HEK293 (cell line): ENCODE measurements around the gene PODN.

ENCODE experiments used
- IKZF3 ChIP-seq: fragments of 450-650 bp; IDR thresholded peaks from 2 replicates; pipeline ENCODE4 v1.5.0; 2018; ENCODE audit warnings: missing biosample characterization, mild to moderate bottlenecking, missing genetic modification characterization, moderate library complexity
- KLF1 ChIP-seq: fragments of 450-650 bp; formaldehyde crosslinking; IDR thresholded peaks from 2 replicates; pipeline ENCODE4 v1.5.1; 2016; ENCODE audit warnings: missing biosample characterization, missing genetic modification characterization
- SETDB1 ChIP-seq: IDR thresholded peaks from one replicate; pipeline ENCODE4 v1.6.1; 2017; ENCODE audit warnings: mild to moderate bottlenecking, low read length, moderate library complexity, mixed read lengths; ENCODE audit not compliant: insufficient read length
- SP3 ChIP-seq: fragments of 450-650 bp; formaldehyde crosslinking; IDR thresholded peaks from 2 replicates; pipeline ENCODE4 v1.5.1; 2016; ENCODE audit warnings: missing biosample characterization, missing genetic modification characterization
- TCF7L2 ChIP-seq: IDR thresholded peaks from 2 replicates; pipeline ENCODE4 v1.6.1; 2011; ENCODE audit warnings: low read depth, mild to moderate bottlenecking, inconsistent platforms, low read length, moderate library complexity, borderline replicate concordance
- ZFP41 ChIP-seq: fragments of 450-650 bp; formaldehyde crosslinking; IDR thresholded peaks from 2 replicates; pipeline ENCODE4 v1.5.1; 2016; ENCODE audit warnings: missing biosample characterization, missing genetic modification characterization, borderline replicate concordance
- ZNF140 ChIP-seq: fragments of 450-650 bp; formaldehyde crosslinking; IDR thresholded peaks from 2 replicates; pipeline ENCODE4 v1.5.1; 2016; ENCODE audit warnings: missing biosample characterization, missing genetic modification characterization
- ZNF146 ChIP-seq: fragments of 450-650 bp; formaldehyde crosslinking; IDR thresholded peaks from 2 replicates; pipeline ENCODE4 v1.5.1; 2016; ENCODE audit warnings: missing biosample characterization, missing genetic modification characterization
- ZNF214 ChIP-seq: fragments of 450-650 bp; formaldehyde crosslinking; IDR thresholded peaks from 2 replicates; pipeline ENCODE4 v1.5.1; 2017; ENCODE audit warnings: missing biosample characterization, mild to moderate bottlenecking, missing genetic modification characterization, borderline replicate concordance
- ZNF311 ChIP-seq: fragments of 450-650 bp; formaldehyde crosslinking; IDR thresholded peaks from 2 replicates; pipeline ENCODE4 v1.5.1; 2017; ENCODE audit warnings: missing biosample characterization, missing genetic modification characterization, borderline replicate concordance
- ZNF426 ChIP-seq: fragments of 450-650 bp; formaldehyde crosslinking; IDR thresholded peaks from 2 replicates; pipeline ENCODE4 v1.5.1; 2017; ENCODE audit warnings: missing biosample characterization, missing genetic modification characterization, mild to moderate bottlenecking, inconsistent platforms, moderate library complexity
- ZNF501 ChIP-seq: fragments of 450-650 bp; formaldehyde crosslinking; IDR thresholded peaks from 2 replicates; pipeline ENCODE4 v1.5.1; 2016; ENCODE audit warnings: missing biosample characterization, missing genetic modification characterization
- ZNF558 ChIP-seq: fragments of 450-650 bp; formaldehyde crosslinking; IDR thresholded peaks from 2 replicates; pipeline ENCODE4 v1.5.1; 2016; ENCODE audit warnings: missing biosample characterization, missing genetic modification characterization
- ZNF571 ChIP-seq: fragments of 450-650 bp; formaldehyde crosslinking; IDR thresholded peaks from 2 replicates; pipeline ENCODE4 v1.5.0; 2017; ENCODE audit warnings: missing biosample characterization, missing genetic modification characterization
- ZNF626 ChIP-seq: fragments of 450-650 bp; sonication (Bioruptor Pico); formaldehyde crosslinking; IDR thresholded peaks from 2 replicates; pipeline ENCODE4 v1.5.1; 2018; ENCODE audit warnings: missing biosample characterization, missing genetic modification characterization, inconsistent platforms
- ZNF660 ChIP-seq: fragments of 450-650 bp; IDR thresholded peaks from 2 replicates; pipeline ENCODE4 v1.5.1; 2018; ENCODE audit warnings: missing biosample characterization, mild to moderate bottlenecking, missing genetic modification characterization
- ZNF677 ChIP-seq: fragments of 450-650 bp; IDR thresholded peaks from 2 replicates; pipeline ENCODE4 v1.5.0; 2018; ENCODE audit warnings: missing biosample characterization, mild to moderate bottlenecking, missing genetic modification characterization, moderate library complexity
- ZNF768 ChIP-seq: fragments of 450-650 bp; formaldehyde crosslinking; IDR thresholded peaks from 2 replicates; pipeline ENCODE4 v1.5.1; 2018; ENCODE audit warnings: missing biosample characterization, mild to moderate bottlenecking, missing genetic modification characterization
- TF ChIP-seq, protein P1 (sequence below): fragments of 450-650 bp; formaldehyde crosslinking; IDR thresholded peaks from 2 replicates; pipeline ENCODE4 v1.5.1; 2016; ENCODE audit warnings: missing biosample characterization, missing genetic modification characterization
- TF ChIP-seq, protein P2 (sequence below): fragments of 450-650 bp; formaldehyde crosslinking; IDR thresholded peaks from 2 replicates; pipeline ENCODE4 v1.5.1; 2016; ENCODE audit warnings: missing biosample characterization, missing genetic modification characterization
- TF ChIP-seq, protein P3 (sequence below): fragments of 450-650 bp; formaldehyde crosslinking; IDR thresholded peaks from 2 replicates; pipeline ENCODE4 v1.5.1; 2016; ENCODE audit warnings: missing biosample characterization, missing genetic modification characterization
- TF ChIP-seq, protein P4 (sequence below): fragments of 450-650 bp; formaldehyde crosslinking; conservative IDR thresholded peaks from 2 replicates; pipeline ENCODE4 v1.5.1; 2016; ENCODE audit warnings: low read depth, missing biosample characterization, missing genetic modification characterization
- TF ChIP-seq, protein P5 (sequence below): fragments of 450-650 bp; formaldehyde crosslinking; IDR thresholded peaks from 2 replicates; pipeline ENCODE4 v1.5.1; 2016; ENCODE audit warnings: missing biosample characterization, missing genetic modification characterization
- TF ChIP-seq, protein P6 (sequence below): fragments of 450-650 bp; formaldehyde crosslinking; IDR thresholded peaks from 2 replicates; pipeline ENCODE4 v1.5.1; 2017; ENCODE audit warnings: missing biosample characterization, missing genetic modification characterization

Gene PODN

DNA sequence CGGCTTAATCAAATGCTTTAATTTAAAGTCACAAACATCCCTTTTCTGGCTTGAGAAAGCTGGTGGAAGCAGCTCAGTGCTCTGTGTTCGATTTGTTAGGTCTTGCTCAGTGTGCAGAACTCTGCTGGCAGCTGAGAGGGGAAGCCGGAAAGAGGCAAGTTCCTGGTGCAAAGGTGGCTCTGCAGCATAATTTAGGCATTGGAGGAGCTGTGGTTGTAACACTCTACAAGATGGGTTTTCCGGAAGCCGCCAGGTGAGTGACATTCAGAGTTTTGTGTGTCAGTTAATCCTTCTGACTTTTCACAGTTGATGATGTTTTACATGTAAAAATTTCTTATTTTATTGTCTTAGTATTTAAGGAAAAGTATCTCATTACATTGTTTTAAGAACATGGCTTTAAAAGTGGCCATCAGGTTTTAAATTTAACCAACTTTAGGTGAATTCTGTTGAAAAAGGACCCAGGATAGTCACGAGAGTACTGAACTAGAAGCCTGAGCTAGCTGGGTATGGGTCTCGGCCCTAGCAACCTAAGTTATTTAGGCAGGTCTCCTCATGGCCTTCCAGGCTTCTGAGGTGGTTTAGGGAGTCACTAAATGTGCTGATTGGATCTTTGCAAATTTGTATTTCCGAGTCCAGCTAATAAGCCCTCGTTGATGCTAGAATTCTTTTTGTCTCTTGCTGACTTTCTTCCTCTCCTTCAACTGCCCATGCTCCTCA is 47.1 kb upstream of the PODN start (continued):
- no peak for TF ChIP-seq ZNF311 (tag by site-specific recombination)
- no peak; the same call in 1 of the 2 replicates for TF ChIP-seq ZNF660 (tag by site-specific recombination)
- no peak for TF ChIP-seq ZFP41 (tag by site-specific recombination)
- TF ChIP-seq SP3 (tag by site-specific recombination) = no peak
- TF ChIP-seq, protein P1, sequence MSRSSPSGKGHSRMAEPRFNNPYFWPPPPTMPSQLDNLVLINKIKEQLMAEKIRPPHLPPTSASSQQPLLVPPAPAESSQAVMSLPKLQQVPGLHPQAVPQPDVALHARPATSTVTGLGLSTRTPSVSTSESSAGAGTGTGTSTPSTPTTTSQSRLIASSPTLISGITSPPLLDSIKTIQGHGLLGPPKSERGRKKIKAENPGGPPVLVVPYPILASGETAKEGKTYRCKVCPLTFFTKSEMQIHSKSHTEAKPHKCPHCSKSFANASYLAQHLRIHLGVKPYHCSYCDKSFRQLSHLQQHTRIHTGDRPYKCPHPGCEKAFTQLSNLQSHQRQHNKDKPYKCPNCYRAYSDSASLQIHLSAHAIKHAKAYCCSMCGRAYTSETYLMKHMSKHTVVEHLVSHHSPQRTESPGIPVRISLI (tag by site-specific recombination) = no peak
- TF ChIP-seq ZNF768 = no peak
- TF ChIP-seq ZNF146 = no peak
- TF ChIP-seq ZNF571 (tag by site-specific recombination) = no peak
- no peak for TF ChIP-seq IKZF3 (tag by site-specific recombination)
- no peak for TF ChIP-seq TCF7L2
- TF ChIP-seq, protein P2, sequence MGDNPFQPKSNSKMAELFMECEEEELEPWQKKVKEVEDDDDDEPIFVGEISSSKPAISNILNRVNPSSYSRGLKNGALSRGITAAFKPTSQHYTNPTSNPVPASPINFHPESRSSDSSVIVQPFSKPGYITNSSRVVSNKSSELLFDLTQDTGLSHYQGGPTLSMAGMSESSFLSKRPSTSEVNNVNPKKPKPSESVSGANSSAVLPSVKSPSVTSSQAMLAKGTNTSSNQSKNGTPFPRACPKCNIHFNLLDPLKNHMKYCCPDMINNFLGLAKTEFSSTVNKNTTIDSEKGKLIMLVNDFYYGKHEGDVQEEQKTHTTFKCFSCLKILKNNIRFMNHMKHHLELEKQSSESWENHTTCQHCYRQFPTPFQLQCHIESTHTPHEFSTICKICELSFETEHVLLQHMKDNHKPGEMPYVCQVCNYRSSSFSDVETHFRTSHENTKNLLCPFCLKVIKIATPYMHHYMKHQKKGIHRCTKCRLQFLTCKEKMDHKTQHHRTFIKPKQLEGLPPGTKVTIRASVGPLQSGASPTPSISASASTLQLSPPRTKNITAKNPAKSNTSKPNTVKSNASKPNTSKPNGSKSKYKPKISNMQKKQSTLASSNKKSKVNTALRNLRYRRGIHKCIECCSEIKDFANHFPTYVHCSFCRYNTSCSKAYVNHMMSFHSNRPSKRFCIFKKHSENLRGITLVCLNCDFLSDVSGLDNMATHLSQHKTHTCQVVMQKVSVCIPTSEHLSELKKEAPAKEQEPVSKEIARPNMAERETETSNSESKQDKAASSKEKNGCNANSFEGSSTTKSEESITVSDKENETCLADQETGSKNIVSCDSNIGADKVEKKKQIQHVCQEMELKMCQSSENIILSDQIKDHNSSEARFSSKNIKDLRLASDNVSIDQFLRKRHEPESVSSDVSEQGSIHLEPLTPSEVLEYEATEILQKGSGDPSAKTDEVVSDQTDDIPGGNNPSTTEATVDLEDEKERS (tag by site-specific recombination) = no peak
- TF ChIP-seq ZNF677 (tag by site-specific recombination) = no peak
- TF ChIP-seq, protein P3, sequence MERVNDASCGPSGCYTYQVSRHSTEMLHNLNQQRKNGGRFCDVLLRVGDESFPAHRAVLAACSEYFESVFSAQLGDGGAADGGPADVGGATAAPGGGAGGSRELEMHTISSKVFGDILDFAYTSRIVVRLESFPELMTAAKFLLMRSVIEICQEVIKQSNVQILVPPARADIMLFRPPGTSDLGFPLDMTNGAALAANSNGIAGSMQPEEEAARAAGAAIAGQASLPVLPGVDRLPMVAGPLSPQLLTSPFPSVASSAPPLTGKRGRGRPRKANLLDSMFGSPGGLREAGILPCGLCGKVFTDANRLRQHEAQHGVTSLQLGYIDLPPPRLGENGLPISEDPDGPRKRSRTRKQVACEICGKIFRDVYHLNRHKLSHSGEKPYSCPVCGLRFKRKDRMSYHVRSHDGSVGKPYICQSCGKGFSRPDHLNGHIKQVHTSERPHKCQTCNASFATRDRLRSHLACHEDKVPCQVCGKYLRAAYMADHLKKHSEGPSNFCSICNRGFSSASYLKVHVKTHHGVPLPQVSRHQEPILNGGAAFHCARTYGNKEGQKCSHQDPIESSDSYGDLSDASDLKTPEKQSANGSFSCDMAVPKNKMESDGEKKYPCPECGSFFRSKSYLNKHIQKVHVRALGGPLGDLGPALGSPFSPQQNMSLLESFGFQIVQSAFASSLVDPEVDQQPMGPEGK (tag by site-specific recombination) = no peak
- no peak for TF ChIP-seq ZNF426 (tag by site-specific recombination)
- no peak for TF ChIP-seq ZNF626
- no peak for TF ChIP-seq SETDB1
- no peak for TF ChIP-seq KLF1 (tag by site-specific recombination)
- no peak for TF ChIP-seq ZNF140 (tag by site-specific recombination)
- TF ChIP-seq, protein P4, sequence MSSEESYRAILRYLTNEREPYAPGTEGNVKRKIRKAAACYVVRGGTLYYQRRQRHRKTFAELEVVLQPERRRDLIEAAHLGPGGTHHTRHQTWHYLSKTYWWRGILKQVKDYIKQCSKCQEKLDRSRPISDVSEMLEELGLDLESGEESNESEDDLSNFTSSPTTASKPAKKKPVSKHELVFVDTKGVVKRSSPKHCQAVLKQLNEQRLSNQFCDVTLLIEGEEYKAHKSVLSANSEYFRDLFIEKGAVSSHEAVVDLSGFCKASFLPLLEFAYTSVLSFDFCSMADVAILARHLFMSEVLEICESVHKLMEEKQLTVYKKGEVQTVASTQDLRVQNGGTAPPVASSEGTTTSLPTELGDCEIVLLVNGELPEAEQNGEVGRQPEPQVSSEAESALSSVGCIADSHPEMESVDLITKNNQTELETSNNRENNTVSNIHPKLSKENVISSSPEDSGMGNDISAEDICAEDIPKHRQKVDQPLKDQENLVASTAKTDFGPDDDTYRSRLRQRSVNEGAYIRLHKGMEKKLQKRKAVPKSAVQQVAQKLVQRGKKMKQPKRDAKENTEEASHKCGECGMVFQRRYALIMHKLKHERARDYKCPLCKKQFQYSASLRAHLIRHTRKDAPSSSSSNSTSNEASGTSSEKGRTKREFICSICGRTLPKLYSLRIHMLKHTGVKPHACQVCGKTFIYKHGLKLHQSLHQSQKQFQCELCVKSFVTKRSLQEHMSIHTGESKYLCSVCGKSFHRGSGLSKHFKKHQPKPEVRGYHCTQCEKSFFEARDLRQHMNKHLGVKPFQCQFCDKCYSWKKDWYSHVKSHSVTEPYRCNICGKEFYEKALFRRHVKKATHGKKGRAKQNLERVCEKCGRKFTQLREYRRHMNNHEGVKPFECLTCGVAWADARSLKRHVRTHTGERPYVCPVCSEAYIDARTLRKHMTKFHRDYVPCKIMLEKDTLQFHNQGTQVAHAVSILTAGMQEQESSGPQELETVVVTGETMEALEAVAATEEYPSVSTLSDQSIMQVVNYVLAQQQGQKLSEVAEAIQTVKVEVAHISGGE (tag by site-specific recombination) = peak; percentile 93
- no peak for TF ChIP-seq ZNF558
- no peak for TF ChIP-seq ZNF214 (tag by site-specific recombination)
- TF ChIP-seq, protein P5, sequence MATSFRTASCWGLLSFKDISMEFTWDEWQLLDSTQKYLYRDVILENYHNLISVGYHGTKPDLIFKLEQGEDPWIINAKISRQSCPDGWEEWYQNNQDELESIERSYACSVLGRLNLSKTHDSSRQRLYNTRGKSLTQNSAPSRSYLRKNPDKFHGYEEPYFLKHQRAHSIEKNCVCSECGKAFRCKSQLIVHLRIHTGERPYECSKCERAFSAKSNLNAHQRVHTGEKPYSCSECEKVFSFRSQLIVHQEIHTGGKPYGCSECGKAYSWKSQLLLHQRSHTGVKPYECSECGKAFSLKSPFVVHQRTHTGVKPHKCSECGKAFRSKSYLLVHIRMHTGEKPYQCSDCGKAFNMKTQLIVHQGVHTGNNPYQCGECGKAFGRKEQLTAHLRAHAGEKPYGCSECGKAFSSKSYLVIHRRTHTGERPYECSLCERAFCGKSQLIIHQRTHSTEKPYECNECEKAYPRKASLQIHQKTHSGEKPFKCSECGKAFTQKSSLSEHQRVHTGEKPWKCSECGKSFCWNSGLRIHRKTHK (tag by site-specific recombination) = no peak
- TF ChIP-seq ZNF501 (tag by site-specific recombination) = no peak
- TF ChIP-seq, protein P6, sequence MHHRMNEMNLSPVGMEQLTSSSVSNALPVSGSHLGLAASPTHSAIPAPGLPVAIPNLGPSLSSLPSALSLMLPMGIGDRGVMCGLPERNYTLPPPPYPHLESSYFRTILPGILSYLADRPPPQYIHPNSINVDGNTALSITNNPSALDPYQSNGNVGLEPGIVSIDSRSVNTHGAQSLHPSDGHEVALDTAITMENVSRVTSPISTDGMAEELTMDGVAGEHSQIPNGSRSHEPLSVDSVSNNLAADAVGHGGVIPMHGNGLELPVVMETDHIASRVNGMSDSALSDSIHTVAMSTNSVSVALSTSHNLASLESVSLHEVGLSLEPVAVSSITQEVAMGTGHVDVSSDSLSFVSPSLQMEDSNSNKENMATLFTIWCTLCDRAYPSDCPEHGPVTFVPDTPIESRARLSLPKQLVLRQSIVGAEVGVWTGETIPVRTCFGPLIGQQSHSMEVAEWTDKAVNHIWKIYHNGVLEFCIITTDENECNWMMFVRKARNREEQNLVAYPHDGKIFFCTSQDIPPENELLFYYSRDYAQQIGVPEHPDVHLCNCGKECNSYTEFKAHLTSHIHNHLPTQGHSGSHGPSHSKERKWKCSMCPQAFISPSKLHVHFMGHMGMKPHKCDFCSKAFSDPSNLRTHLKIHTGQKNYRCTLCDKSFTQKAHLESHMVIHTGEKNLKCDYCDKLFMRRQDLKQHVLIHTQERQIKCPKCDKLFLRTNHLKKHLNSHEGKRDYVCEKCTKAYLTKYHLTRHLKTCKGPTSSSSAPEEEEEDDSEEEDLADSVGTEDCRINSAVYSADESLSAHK (tag by site-specific recombination) = no peak
